NCI-H2107 (cell line): ENCODE measurements around the gene NFIA.

Experiments
- DNase-seq: peaks from one replicate; lab custom pipeline; 2025; lab: John Stamatoyannopoulos, UW

Gene NFIA

GRCh38 chr1:61370177-61370912 lies 288.0 kb downstream of the NFIA start:
- DNase-seq, result no peak

GRCh38 chr1:61370913-61371279 lies 288.5 kb downstream of the NFIA start:
- DNase-seq, result no peak

- no peak for DNase-seq
Observed at GRCh38 chr1:61372944-61373343, 290.6 kb downstream of the NFIA start.

GRCh38 chr1:61374156-61374555 lies 291.8 kb downstream of the NFIA start:
- DNase-seq, result no peak

- no peak for DNase-seq
Observed at GRCh38 chr1:61375082-61375880, 292.9 kb downstream of the NFIA start.

- DNase-seq, result no peak
Observed at GRCh38 chr1:61376151-61376550, 293.8 kb downstream of the NFIA start.

GRCh38 chr1:61377242-61377958 lies 295.0 kb downstream of the NFIA start:
- DNase-seq, result no peak

GRCh38 chr1:61378494-61379180 lies 296.3 kb downstream of the NFIA start:
- DNase-seq, result no peak

GRCh38 chr1:61379693-61380092 lies 297.3 kb downstream of the NFIA start:
- no peak for DNase-seq

GRCh38 chr1:61380561-61380960 lies 298.2 kb downstream of the NFIA start:
- DNase-seq, result no peak

GRCh38 chr1:61386323-61386722 lies 304.0 kb downstream of the NFIA start:
- no peak for DNase-seq

GRCh38 chr1:61386770-61387169 lies 304.4 kb downstream of the NFIA start:
- no peak for DNase-seq

- DNase-seq, result no peak
Observed at GRCh38 chr1:61387829-61388228, 305.5 kb downstream of the NFIA start.

GRCh38 chr1:61388566-61388965 lies 306.2 kb downstream of the NFIA start:
- no peak for DNase-seq

- DNase-seq, result no peak
Observed at GRCh38 chr1:61389194-61389925, 307.0 kb downstream of the NFIA start.

GRCh38 chr1:61389926-61390845 lies 307.8 kb downstream of the NFIA start:
- no peak for DNase-seq

GRCh38 chr1:61391730-61392129 lies 309.4 kb downstream of the NFIA start:
- no peak for DNase-seq

- DNase-seq, result no peak
Observed at GRCh38 chr1:61392409-61393242, 310.3 kb downstream of the NFIA start.

- DNase-seq, result no peak
Observed at GRCh38 chr1:61393575-61393974, 311.2 kb downstream of the NFIA start.
